Measurements from ENCODE around the gene TSKU.

- no peak for TF ChIP-seq GATA3 (IDR thresholded peaks at IDR 0.05; ENCODE audit: low read depth, low read length)
- TF ChIP-seq GATA2 (IDR thresholded peaks at IDR 0.05; ENCODE audit: low read depth, low read length) = no peak
Observed at GRCh38 chr11:76794371-76795289, 11.5 kb downstream of the TSKU start.

All from SH-SY5Y (cell line).